KOPT-K1 (cell line): ENCODE data around the gene SUFU.

ENCODE experiments used
- H3K27ac ChIP-seq: fragments of 200-600 bp; sonication (generic); 2 replicates; pipeline ENCODE4 v1.5.1; 2016; ENCODE audit warnings: antibody characterized with exemption, mild to moderate bottlenecking, low read depth, low read length; ENCODE audit not compliant: poor library complexity, severe bottlenecking
- H3K36me3 ChIP-seq: fragments of 200-600 bp; sonication (generic); 2 replicates; pipeline ENCODE4 v1.5.1; 2017; ENCODE audit warnings: antibody characterized with exemption, mild to moderate bottlenecking, low read length, moderate library complexity; ENCODE audit not compliant: insufficient read depth
- H3K9me3 ChIP-seq: fragments of 200-600 bp; sonication (generic); 2 replicates; pipeline ENCODE4 v1.5.1; 2017; ENCODE audit warnings: antibody characterized with exemption, low read length, mild to moderate bottlenecking; ENCODE audit not compliant: insufficient read depth, poor library complexity, severe bottlenecking

Gene SUFU

GRCh38 chr10:102629661-102630614, 126.2 kb downstream of the SUFU start:
- Histone ChIP-seq H3K27ac (no peak overlapping the region), H3K9me3 (no peaks in the 10 kb centered on the region), H3K36me3 (peaks cover 10% of the 10 kb centered on the region)

GRCh38 chr10:102630663-102631062, 126.9 kb downstream of the SUFU start:
- no peak overlapping the region for H3K27ac ChIP-seq
- H3K9me3 ChIP-seq, result no peaks in the 10 kb centered on the region
- H3K36me3 ChIP-seq, result peaks cover 10% of the 10 kb centered on the region

DNA sequence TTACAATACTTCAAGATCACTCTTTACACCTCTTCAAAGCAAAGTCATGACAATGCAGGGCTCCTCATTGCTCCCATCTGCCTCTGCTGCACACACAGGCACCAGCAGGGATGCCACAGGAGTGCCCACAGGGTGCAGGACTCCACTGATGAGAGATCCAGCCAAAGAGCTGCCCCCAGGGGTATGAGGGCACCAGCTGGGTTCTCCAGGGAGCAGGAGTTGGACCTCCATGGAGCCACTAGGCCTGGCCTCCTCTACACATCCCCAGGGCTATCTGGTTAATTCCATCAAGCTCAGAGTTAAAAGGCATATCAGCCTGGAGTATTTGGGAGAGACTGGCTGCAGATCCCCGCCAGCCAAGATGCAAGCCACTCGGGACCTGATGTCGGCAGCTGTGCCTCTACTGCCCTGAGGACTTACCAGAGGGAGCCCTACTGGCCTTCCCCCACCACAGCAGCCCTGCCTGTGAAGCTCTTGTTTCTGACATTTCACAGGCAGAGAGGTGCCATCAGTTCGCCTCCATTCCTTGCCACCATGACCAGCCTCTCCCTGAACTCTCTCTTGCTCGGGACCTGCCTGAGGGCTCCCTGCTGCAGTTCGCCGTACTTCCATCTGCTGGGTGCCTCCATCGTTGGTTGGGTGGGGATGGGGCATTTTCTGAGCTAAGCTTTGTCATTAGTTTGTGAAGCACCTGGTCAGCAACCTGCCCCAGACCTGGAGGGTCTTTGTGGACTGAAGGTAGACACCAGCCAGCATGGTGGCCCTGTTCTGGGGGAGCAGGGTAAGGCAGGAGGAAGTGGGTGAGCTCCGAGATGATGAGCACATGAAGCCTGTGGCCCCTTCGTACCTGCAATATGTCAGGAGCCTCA, 128.0 kb downstream of the SUFU start:
- Histone ChIP-seq H3K9me3 (no peaks in the 10 kb centered on the region), H3K27ac (peak overlapping the region; percentile 47), H3K36me3 (peaks cover 10% of the 10 kb centered on the region)

DNA sequence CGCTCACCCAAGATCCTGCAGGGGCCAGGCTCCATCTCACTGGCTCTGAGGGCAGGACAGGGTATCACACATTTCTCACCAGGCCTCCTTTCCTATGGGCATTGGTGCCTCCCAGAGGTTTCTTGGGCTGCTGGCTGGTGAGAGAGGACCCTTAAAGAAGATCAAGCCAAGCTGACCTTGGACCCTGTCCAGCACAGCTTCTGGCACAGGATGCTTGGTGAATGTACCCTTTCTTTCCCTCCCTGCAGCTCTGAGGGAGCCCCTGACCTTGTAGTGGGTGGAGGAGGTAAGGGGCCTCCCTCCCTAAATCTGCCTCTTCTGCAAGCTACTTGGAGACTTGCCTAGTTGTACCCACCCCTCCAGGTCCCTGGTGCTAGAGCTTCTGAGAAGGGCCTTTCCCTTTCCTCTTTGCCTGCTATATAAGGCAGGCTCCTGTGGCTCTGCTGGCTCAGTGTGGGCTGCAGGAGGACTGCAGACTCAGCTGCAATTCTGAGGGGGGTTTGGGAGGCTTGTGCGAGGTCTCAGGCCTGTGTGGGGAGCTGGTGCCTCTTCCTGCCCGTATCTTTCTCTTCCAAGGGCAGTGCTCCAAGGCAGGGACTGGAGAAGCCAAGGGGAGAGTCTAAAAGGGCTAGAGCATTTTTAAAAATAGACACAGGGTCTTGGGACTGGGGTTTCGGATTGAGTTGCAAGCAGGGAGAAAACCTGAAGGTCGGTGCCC, 128.8 kb downstream of the SUFU start:
- Histone ChIP-seq H3K27ac (peak overlapping the region; percentile 47), H3K36me3 (peaks cover 10% of the 10 kb centered on the region), H3K9me3 (no peaks in the 10 kb centered on the region)

GRCh38 chr10:102633287-102633686, 129.5 kb downstream of the SUFU start:
- no peaks in the 10 kb centered on the region for H3K9me3 ChIP-seq
- H3K27ac ChIP-seq, result peak overlapping the region; percentile 47
- peaks cover 10% of the 10 kb centered on the region for H3K36me3 ChIP-seq

DNA sequence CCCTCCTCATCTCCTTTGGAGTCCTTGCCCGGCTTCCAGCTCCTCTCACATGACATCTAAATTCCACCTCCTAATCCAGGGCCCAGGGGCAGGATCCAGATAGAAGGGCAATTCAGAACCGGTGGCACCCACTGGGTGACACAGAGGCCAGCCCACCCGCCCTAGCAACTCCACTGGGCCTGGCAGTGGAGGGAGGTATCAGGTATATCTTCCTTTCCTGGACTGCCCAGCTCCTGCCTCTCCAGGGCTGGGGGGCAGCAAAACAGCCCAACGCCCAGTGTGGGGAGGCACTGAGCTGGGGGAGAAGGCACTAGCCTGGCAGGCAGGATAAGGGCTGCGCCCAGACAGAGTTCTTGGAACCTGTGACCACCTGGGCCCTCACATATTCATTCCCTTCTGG, 130.1 kb downstream of the SUFU start:
- Histone ChIP-seq H3K36me3 (peaks cover 10% of the 10 kb centered on the region), H3K27ac (peak overlapping the region; percentile 40), H3K9me3 (no peaks in the 10 kb centered on the region)

GRCh38 chr10:102634686-102635085, 130.9 kb downstream of the SUFU start:
- Histone ChIP-seq H3K27ac (peak overlapping the region; percentile 33), H3K9me3 (no peaks in the 10 kb centered on the region), H3K36me3 (peaks cover 10% of the 10 kb centered on the region)

- Histone ChIP-seq H3K27ac (peak overlapping the region; percentile 33), H3K36me3 (peaks cover 10% of the 10 kb centered on the region), H3K9me3 (no peaks in the 10 kb centered on the region)
These were observed 131.6 kb downstream of the SUFU start for GRCh38 chr10:102635377-102635776.

GRCh38 chr10:102639537-102639936, 135.8 kb downstream of the SUFU start:
- Histone ChIP-seq H3K27ac (no peak overlapping the region), H3K9me3 (no peaks in the 10 kb centered on the region), H3K36me3 (no peaks in the 10 kb centered on the region)

GRCh38 chr10:102641402-102641801, 137.6 kb downstream of the SUFU start:
- peak overlapping the region; percentile 92 for H3K27ac ChIP-seq
- no peaks in the 10 kb centered on the region for H3K36me3 ChIP-seq
- H3K9me3 ChIP-seq, result no peaks in the 10 kb centered on the region

GRCh38 chr10:102641880-102642735, 138.3 kb downstream of the SUFU start:
- H3K36me3 ChIP-seq, result no peaks in the 10 kb centered on the region
- no peaks in the 10 kb centered on the region for H3K9me3 ChIP-seq
- H3K27ac ChIP-seq, result peak overlapping the region; percentile 92

DNA sequence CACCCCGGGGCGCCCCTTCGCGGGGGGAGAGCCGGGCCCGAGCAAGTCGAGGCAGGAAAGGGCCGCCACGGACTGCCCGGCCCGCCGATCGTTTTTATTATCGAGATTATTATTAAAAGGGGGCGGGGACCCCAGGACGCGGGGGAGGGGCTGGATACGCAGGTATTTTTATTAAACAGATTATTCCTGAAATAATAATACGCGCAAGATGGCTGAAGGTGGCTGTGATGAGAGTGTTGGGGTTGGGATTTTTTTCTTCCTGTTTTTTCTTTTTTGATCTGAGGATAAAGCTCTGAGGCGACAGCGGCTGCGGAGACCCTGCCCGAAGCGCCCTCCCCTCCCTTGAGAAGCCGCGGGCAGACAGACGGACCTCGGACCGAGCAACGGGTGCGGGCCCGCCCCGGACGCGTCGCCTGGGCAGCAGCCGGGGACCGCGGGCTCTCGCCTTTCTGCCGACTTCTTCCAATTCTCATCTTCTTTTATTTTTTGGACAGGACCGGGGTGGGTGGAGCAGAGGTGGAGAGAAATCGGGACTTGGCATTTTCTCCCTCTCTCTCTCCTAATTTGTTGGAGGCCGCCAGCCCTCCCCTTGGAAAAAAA, 139.1 kb downstream of the SUFU start:
- Histone ChIP-seq H3K27ac (peak overlapping the region; percentile 92), H3K9me3 (no peaks in the 10 kb centered on the region), H3K36me3 (peaks cover 3% of the 10 kb centered on the region; the same call in 1 of the 2 replicates)

GRCh38 chr10:102643336-102644065, 139.7 kb downstream of the SUFU start:
- no peaks in the 10 kb centered on the region for H3K9me3 ChIP-seq
- peak overlapping the region; percentile 92 for H3K27ac ChIP-seq
- H3K36me3 ChIP-seq, result peaks cover 7% of the 10 kb centered on the region; the same call in 1 of the 2 replicates
